Activated naive CD4-positive, alpha-beta T cell treated with anti-CD3 and anti-CD28 coated beads for 36 hours (primary cell): Measurements from ENCODE around the gene VPS4B. TPM values are rescaled to one million over a fixed set of nuclear protein-coding genes. Genes with fewer than 3 reads are reported as not detected.

Experiments
- CTCF ChIA-PET: fragments of 350-600 bp; sonication (Branson Sonifier 250); formaldehyde crosslinking; loops from one replicate; lab custom pipeline; 2021; ENCODE audit warnings: antibody characterized with exemption; lab: Charles Lee
- DNase-seq: peaks from one replicate; pipeline ENCODE4 v3.0.0-alpha.2; 2020
- H3K27ac Mint-ChIP-seq: one replicate; pipeline ENCODE4 v1.8.0; 2021; ENCODE audit warnings: mild to moderate bottlenecking, mixed read lengths
- H3K27me3 Mint-ChIP-seq: one replicate; pipeline ENCODE4 v1.8.0; 2021; ENCODE audit warnings: low read depth, mixed read lengths
- H3K36me3 Mint-ChIP-seq: one replicate; pipeline ENCODE4 v1.8.0; 2021; ENCODE audit warnings: low read depth, mixed read lengths
- H3K4me1 Mint-ChIP-seq: one replicate; pipeline ENCODE4 v1.8.0; 2021; ENCODE audit warnings: low read depth, mixed read lengths
- H3K4me3 Mint-ChIP-seq: one replicate; pipeline ENCODE4 v1.8.0; 2021; ENCODE audit warnings: mild to moderate bottlenecking, moderate library complexity, mixed read lengths
- H3K9me3 Mint-ChIP-seq: one replicate; pipeline ENCODE4 v1.8.0; 2021; ENCODE audit warnings: mixed read lengths
- intact Hi-C: fragments of 100-400 bp; cut with micrococcal nuclease; formaldehyde crosslinking; loops from one replicate; pipeline ENCODE4 v1.15.1; 2023
- total RNA-seq, 2 experiments: library from RNA; stranded (reverse); gene quantifications; one replicate each; pipeline ENCODE4 v1.2.3, GENCODE V29; 2021

VPS4B gene
- total RNA-seq, 2 experiments from 2014 or later: 28.7 to 30.1 TPM

- DNase-seq: no peak
- H3K9me3 Mint-ChIP-seq: no peaks in the 10 kb centered on the region
- intact Hi-C loops: no loop called here
- CTCF ChIA-PET: interaction anchor here (1.2 kb wide), 1 partner anchor 431 kb away, joined by 8 read pairs; no protein-coding TSS in a partner anchor
- no peak overlapping the region for H3K4me3 Mint-ChIP-seq
- no peaks in the 10 kb centered on the region for H3K27me3 Mint-ChIP-seq
- H3K27ac Mint-ChIP-seq: no peak overlapping the region
- no peaks in the 10 kb centered on the region for H3K4me1 Mint-ChIP-seq
- no peaks in the 10 kb centered on the region for H3K36me3 Mint-ChIP-seq
These were observed 24.8 kb upstream of the VPS4B start for GRCh38 chr18:63447066-63447465.

- no peaks in the 10 kb centered on the region for H3K4me1 Mint-ChIP-seq
- no peak overlapping the region for H3K4me3 Mint-ChIP-seq
- H3K9me3 Mint-ChIP-seq: no peaks in the 10 kb centered on the region
- no peaks in the 10 kb centered on the region for H3K27me3 Mint-ChIP-seq
- no peak overlapping the region for H3K27ac Mint-ChIP-seq
- intact Hi-C loops: no loop called here
- DNase-seq: no peak
- CTCF ChIA-PET: interaction anchor here (1.2 to 1.4 kb wide), 2 partner anchors 430 kb away, joined by 3 to 8 read pairs; no protein-coding TSS in a partner anchor
- no peaks in the 10 kb centered on the region for H3K36me3 Mint-ChIP-seq
These were observed 24.0 kb upstream of the VPS4B start for GRCh38 chr18:63446266-63446665.

GRCh38 chr18:63445037-63445436, 22.8 kb upstream of the VPS4B start:
- intact Hi-C loops: no loop called here
- no peak overlapping the region for H3K27ac Mint-ChIP-seq
- no peak for DNase-seq
- CTCF ChIA-PET: interaction anchor here (0.5 to 1.4 kb wide), 3 partner anchors 104 to 428 kb away, joined by 3 to 7 read pairs (median 3); no protein-coding TSS in a partner anchor
- H3K4me1 Mint-ChIP-seq: no peaks in the 10 kb centered on the region
- no peaks in the 10 kb centered on the region for H3K36me3 Mint-ChIP-seq
- H3K27me3 Mint-ChIP-seq: no peaks in the 10 kb centered on the region
- H3K9me3 Mint-ChIP-seq: no peaks in the 10 kb centered on the region
- H3K4me3 Mint-ChIP-seq: no peak overlapping the region

GRCh38 chr18:63444580-63444979, 22.3 kb upstream of the VPS4B start:
- Mint-ChIP-seq H3K36me3 (no peaks in the 10 kb centered on the region), H3K4me1 (no peaks in the 10 kb centered on the region), H3K4me3 (no peak overlapping the region), H3K27me3 (no peaks in the 10 kb centered on the region), H3K27ac (no peak overlapping the region), H3K9me3 (no peaks in the 10 kb centered on the region)
- CTCF ChIA-PET: interaction anchor here (0.5 to 1.4 kb wide), 5 partner anchors 10 to 428 kb away, joined by 3 to 7 read pairs (median 3); no protein-coding TSS in a partner anchor
- intact Hi-C loops: no loop called here
- DNase-seq: no peak

GRCh38 chr18:63443829-63444228, 21.6 kb upstream of the VPS4B start:
- H3K36me3 Mint-ChIP-seq: no peaks in the 10 kb centered on the region
- no peak for DNase-seq
- H3K4me3 Mint-ChIP-seq: no peak overlapping the region
- H3K4me1 Mint-ChIP-seq: peaks cover 2% of the 10 kb centered on the region
- no peak overlapping the region for H3K27ac Mint-ChIP-seq
- CTCF ChIA-PET: interaction anchor here (1.1 to 7.5 kb wide), 3 partner anchors 16 to 103 kb away, joined by 3 to 91 read pairs (median 7); no protein-coding TSS in a partner anchor
- intact Hi-C loops: no loop called here
- no peaks in the 10 kb centered on the region for H3K9me3 Mint-ChIP-seq
- H3K27me3 Mint-ChIP-seq: no peaks in the 10 kb centered on the region

- intact Hi-C loops: no loop called here
- H3K4me3 Mint-ChIP-seq: no peak overlapping the region
These were observed 18.6 kb upstream of the VPS4B start for GRCh38 chr18:63440881-63441280.

GRCh38 chr18:63440219-63440618, 17.9 kb upstream of the VPS4B start:
- Mint-ChIP-seq H3K27ac (no peak overlapping the region), H3K27me3 (no peaks in the 10 kb centered on the region), H3K4me1 (peaks cover 2% of the 10 kb centered on the region), H3K36me3 (no peaks in the 10 kb centered on the region), H3K9me3 (no peaks in the 10 kb centered on the region), H3K4me3 (no peak overlapping the region)
- intact Hi-C loops: no loop called here
- CTCF ChIA-PET: interaction anchor here (0.9 to 7.5 kb wide), 18 partner anchors 13 to 424 kb away, joined by 3 to 91 read pairs (median 6); partner anchors contain the start of gene VPS4B
- DNase-seq: no peak

More at GRCh38 chr18:63440881-63441280, 18.6 kb upstream of the VPS4B start:
- H3K36me3 Mint-ChIP-seq: no peaks in the 10 kb centered on the region
- H3K27me3 Mint-ChIP-seq: no peaks in the 10 kb centered on the region
- H3K4me1 Mint-ChIP-seq: peaks cover 2% of the 10 kb centered on the region
- H3K9me3 Mint-ChIP-seq: no peaks in the 10 kb centered on the region
- CTCF ChIA-PET: interaction anchor here (0.6 to 7.5 kb wide), 4 partner anchors 51 to 1053 kb away, joined by 3 to 91 read pairs (median 5); no protein-coding TSS in a partner anchor
- no peak for DNase-seq
- no peak overlapping the region for H3K27ac Mint-ChIP-seq

GRCh38 chr18:63439334-63439733, 17.1 kb upstream of the VPS4B start:
- H3K27ac Mint-ChIP-seq: no peak overlapping the region
- intact Hi-C loops: loop anchor here (1.0 to 2.0 kb wide), 6 partner anchors 97 to 725 kb away; partner anchors contain the start of gene PHLPP1
- CTCF ChIA-PET: interaction anchor here (0.6 to 7.5 kb wide), 39 partner anchors 12 to 851 kb away, joined by 3 to 91 read pairs (median 4); partner anchors contain the start of genes BCL2 and VPS4B

GRCh38 chr18:63438181-63438580, 15.9 kb upstream of the VPS4B start:
- no peak overlapping the region for H3K27ac Mint-ChIP-seq
- no peaks in the 10 kb centered on the region for H3K9me3 Mint-ChIP-seq
- no peaks in the 10 kb centered on the region for H3K27me3 Mint-ChIP-seq
- intact Hi-C loops: loop anchor here (2.0 kb wide), 2 partner anchors 307 to 723 kb away; partner anchors contain the start of gene PHLPP1
- CTCF ChIA-PET: interaction anchor here (0.8 to 7.5 kb wide), 14 partner anchors 11 to 422 kb away, joined by 3 to 91 read pairs (median 10); partner anchors contain the start of gene VPS4B
- no peak for DNase-seq
- H3K4me1 Mint-ChIP-seq: peaks cover 2% of the 10 kb centered on the region
- H3K36me3 Mint-ChIP-seq: no peaks in the 10 kb centered on the region
- no peak overlapping the region for H3K4me3 Mint-ChIP-seq

More at GRCh38 chr18:63439334-63439733, 17.1 kb upstream of the VPS4B start:
- peak; percentile 60 for DNase-seq
- no peaks in the 10 kb centered on the region for H3K36me3 Mint-ChIP-seq
- H3K27me3 Mint-ChIP-seq: no peaks in the 10 kb centered on the region
- H3K4me3 Mint-ChIP-seq: no peak overlapping the region
- no peaks in the 10 kb centered on the region for H3K9me3 Mint-ChIP-seq
- H3K4me1 Mint-ChIP-seq: peaks cover 2% of the 10 kb centered on the region

- no peaks in the 10 kb centered on the region for H3K4me1 Mint-ChIP-seq
- no peaks in the 10 kb centered on the region for H3K9me3 Mint-ChIP-seq
- H3K27me3 Mint-ChIP-seq: peaks cover 10% of the 10 kb centered on the region
- no peak overlapping the region for H3K27ac Mint-ChIP-seq
- CTCF ChIA-PET: interaction anchor here (0.7 kb wide), 1 partner anchor 1240 kb away, joined by 3 read pairs; no protein-coding TSS in a partner anchor
- no peaks in the 10 kb centered on the region for H3K36me3 Mint-ChIP-seq
- H3K4me3 Mint-ChIP-seq: no peak overlapping the region
- DNase-seq: no peak
- intact Hi-C loops: no loop called here
These were observed 11.1 kb upstream of the VPS4B start for GRCh38 chr18:63433334-63433866.

GRCh38 chr18:63431180-63431579, 8.9 kb upstream of the VPS4B start:
- Mint-ChIP-seq H3K27me3 (peaks cover 10% of the 10 kb centered on the region), H3K9me3 (no peaks in the 10 kb centered on the region), H3K36me3 (no peaks in the 10 kb centered on the region), H3K27ac (no peak overlapping the region), H3K4me3 (no peak overlapping the region), H3K4me1 (peaks cover 8% of the 10 kb centered on the region)
- intact Hi-C loops: no loop called here
- CTCF ChIA-PET: no interaction called here
- DNase-seq: no peak

GRCh38 chr18:63430526-63430925, 8.2 kb upstream of the VPS4B start:
- no peak overlapping the region for H3K27ac Mint-ChIP-seq
- H3K9me3 Mint-ChIP-seq: no peaks in the 10 kb centered on the region
- H3K36me3 Mint-ChIP-seq: no peaks in the 10 kb centered on the region
- H3K4me1 Mint-ChIP-seq: peaks cover 8% of the 10 kb centered on the region
- H3K27me3 Mint-ChIP-seq: peaks cover 10% of the 10 kb centered on the region
- DNase-seq: no peak
- CTCF ChIA-PET: interaction anchor here (0.5 kb wide), 1 partner anchor 83 kb away, joined by 4 read pairs; no protein-coding TSS in a partner anchor
- H3K4me3 Mint-ChIP-seq: no peak overlapping the region
- intact Hi-C loops: no loop called here
